ENCODE data around the gene VAC14.

VAC14 gene

DNA sequence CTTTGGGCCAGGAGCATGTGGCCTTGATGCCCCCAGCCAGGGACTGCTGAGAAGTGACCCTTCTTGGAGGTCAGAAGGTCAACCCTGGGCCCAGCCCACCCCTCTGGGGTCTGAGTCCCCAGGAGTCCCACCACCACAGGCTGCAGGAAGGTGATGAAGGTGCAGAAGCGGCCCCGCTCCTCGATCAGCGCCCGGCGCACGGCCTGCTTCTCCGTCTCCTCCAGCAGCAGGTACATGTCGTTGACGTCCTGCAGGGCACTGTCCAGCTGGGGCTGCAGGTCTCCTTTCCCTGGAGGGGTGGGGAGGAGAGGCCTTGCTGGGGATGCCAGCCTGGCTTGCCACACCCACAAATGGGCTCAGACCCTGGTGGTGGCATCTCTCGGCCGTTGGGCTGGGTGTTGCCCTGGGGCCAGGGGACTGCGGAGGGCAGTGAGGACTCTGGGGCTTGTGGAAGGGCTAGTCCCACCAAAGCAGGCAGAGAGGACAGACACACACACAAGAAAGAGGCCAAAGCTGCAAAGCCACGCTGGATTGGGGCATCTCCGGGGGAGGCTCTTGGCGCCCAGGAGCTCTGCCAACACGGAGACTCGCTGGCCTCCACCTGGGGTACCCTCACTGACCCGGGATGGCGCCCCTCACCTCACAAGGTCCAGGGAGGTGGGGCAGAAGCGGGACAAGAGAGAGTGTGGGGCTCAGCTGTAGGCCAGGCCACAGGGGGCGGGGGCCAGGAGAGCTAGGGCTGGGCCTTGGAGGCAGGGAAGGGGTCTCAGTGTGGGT is 122.6 kb downstream of the VAC14 start:
- Histone ChIP-seq H3K27ac (replicated peaks) (no peak overlapping the region), H3K4me3 (replicated peaks; ENCODE audit: insufficient read depth, low read length) (no peak overlapping the region), H3K27me3 (ENCODE audit: insufficient read depth, poor library complexity, severe bottlenecking) (no peaks in the 10 kb centered on the region)
- no peak for DNase-seq (ENCODE audit: low read depth in 1 of 2, low spot score in 1 of 2)
- no peak for TF ChIP-seq GABPA (IDR thresholded peaks at IDR 0.05; ENCODE audit: low read depth)
- TF ChIP-seq, protein P1, sequence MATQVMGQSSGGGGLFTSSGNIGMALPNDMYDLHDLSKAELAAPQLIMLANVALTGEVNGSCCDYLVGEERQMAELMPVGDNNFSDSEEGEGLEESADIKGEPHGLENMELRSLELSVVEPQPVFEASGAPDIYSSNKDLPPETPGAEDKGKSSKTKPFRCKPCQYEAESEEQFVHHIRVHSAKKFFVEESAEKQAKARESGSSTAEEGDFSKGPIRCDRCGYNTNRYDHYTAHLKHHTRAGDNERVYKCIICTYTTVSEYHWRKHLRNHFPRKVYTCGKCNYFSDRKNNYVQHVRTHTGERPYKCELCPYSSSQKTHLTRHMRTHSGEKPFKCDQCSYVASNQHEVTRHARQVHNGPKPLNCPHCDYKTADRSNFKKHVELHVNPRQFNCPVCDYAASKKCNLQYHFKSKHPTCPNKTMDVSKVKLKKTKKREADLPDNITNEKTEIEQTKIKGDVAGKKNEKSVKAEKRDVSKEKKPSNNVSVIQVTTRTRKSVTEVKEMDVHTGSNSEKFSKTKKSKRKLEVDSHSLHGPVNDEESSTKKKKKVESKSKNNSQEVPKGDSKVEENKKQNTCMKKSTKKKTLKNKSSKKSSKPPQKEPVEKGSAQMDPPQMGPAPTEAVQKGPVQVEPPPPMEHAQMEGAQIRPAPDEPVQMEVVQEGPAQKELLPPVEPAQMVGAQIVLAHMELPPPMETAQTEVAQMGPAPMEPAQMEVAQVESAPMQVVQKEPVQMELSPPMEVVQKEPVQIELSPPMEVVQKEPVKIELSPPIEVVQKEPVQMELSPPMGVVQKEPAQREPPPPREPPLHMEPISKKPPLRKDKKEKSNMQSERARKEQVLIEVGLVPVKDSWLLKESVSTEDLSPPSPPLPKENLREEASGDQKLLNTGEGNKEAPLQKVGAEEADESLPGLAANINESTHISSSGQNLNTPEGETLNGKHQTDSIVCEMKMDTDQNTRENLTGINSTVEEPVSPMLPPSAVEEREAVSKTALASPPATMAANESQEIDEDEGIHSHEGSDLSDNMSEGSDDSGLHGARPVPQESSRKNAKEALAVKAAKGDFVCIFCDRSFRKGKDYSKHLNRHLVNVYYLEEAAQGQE (IDR thresholded peaks at IDR 0.05; ENCODE audit: insufficient replicate concordance, low read depth): no peak
- TF ChIP-seq POLR2AphosphoS5 (IDR thresholded peaks at IDR 0.05; ENCODE audit: low read depth): no peak
- TF ChIP-seq SPI1 (IDR thresholded peaks at IDR 0.05; ENCODE audit: borderline replicate concordance, low read depth): no peak
- TF ChIP-seq, protein P2, sequence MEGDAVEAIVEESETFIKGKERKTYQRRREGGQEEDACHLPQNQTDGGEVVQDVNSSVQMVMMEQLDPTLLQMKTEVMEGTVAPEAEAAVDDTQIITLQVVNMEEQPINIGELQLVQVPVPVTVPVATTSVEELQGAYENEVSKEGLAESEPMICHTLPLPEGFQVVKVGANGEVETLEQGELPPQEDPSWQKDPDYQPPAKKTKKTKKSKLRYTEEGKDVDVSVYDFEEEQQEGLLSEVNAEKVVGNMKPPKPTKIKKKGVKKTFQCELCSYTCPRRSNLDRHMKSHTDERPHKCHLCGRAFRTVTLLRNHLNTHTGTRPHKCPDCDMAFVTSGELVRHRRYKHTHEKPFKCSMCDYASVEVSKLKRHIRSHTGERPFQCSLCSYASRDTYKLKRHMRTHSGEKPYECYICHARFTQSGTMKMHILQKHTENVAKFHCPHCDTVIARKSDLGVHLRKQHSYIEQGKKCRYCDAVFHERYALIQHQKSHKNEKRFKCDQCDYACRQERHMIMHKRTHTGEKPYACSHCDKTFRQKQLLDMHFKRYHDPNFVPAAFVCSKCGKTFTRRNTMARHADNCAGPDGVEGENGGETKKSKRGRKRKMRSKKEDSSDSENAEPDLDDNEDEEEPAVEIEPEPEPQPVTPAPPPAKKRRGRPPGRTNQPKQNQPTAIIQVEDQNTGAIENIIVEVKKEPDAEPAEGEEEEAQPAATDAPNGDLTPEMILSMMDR (IDR thresholded peaks at IDR 0.05; ENCODE audit: insufficient read depth, low read length): no peak

DNA sequence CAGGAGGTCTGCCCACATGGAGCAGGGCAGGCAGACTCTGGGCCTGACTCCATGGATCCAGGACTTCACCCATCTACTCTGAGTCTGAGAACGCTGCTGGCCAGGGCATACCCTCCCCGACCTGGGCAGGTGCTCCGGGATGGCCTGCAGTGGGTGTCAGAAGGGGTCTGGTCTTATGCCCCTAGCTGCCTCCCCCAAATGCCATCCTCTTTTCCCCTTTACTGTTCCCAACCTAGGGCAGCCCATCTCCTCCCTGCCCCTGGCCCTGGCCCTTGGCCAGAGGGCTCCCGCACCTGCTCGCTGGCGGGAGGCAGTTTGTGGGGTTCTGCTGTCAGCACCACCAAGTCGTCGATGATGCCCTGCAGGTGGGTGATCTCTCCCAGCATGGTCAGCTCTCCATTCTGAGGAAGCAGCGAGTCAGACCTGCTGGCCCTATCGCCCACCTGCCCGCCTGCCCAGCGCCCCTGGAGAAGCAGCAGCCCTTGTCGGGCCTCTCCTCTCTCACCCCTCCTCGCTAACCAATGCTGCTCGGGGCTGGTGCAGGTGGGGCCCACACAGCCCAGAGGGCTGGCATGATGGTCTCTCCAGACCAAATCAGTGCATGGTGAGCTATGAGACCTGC is 123.3 kb downstream of the VAC14 start:
- no peak for TF ChIP-seq GABPA (IDR thresholded peaks at IDR 0.05; ENCODE audit: low read depth)
- TF ChIP-seq POLR2AphosphoS5 (IDR thresholded peaks at IDR 0.05; ENCODE audit: low read depth): no peak
- TF ChIP-seq, protein P2 (IDR thresholded peaks at IDR 0.05; ENCODE audit: insufficient read depth, low read length): no peak
- no peak for TF ChIP-seq SPI1 (IDR thresholded peaks at IDR 0.05; ENCODE audit: borderline replicate concordance, low read depth)
- TF ChIP-seq, protein P1 (IDR thresholded peaks at IDR 0.05; ENCODE audit: insufficient replicate concordance, low read depth): no peak
- Histone ChIP-seq H3K27ac (replicated peaks) (no peak overlapping the region), H3K27me3 (ENCODE audit: insufficient read depth, poor library complexity, severe bottlenecking) (no peaks in the 10 kb centered on the region), H3K4me3 (replicated peaks; ENCODE audit: insufficient read depth, low read length) (no peak overlapping the region)
- no peak for DNase-seq (ENCODE audit: low read depth in 1 of 2, low spot score in 1 of 2)

DNA sequence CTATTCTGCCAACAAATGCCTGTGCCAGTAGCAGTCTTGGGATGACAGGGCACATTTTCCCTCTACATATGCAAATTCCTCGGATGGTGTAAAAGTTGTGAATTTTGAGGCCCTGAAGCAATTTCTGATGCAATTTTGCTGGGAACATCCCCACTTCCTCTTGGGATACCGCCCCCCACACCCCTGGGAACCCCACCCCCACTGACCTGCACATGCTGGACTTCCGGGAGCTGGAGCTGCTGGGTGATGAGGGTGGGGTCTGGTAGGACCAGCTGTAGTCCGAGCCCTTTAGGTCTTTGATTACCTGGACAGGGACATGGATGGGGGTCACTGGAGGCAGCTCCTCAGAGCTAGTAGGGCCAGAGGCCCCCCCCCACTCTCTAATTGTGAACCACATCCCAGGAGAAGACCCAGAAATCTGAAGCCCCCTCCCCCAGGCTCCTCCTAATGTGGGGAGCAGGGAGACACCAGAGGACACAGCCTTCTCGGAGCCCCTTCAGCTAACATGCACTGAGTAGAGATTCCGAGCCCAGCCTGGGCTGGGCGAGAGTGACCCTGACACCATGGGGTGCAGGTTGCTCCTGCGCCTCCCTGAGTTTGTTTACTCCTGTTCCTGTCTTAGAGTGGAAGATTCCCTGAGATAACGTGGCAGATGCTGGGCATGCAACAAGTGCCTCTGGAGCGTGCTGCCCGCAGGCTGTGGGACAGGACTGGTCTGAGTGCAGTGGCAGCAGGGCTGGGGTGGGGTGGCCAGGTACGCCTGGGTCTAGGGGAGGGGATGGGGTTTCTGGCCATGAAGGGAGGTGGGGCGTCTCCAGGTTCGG is 124.1 kb downstream of the VAC14 start:
- Histone ChIP-seq H3K27ac (replicated peaks) (no peak overlapping the region), H3K27me3 (ENCODE audit: insufficient read depth, poor library complexity, severe bottlenecking) (no peaks in the 10 kb centered on the region), H3K4me3 (replicated peaks; ENCODE audit: insufficient read depth, low read length) (no peak overlapping the region)
- TF ChIP-seq, protein P1 (IDR thresholded peaks at IDR 0.05; ENCODE audit: insufficient replicate concordance, low read depth): no peak
- TF ChIP-seq SPI1 (IDR thresholded peaks at IDR 0.05; ENCODE audit: borderline replicate concordance, low read depth) (no peak), POLR2AphosphoS5 (IDR thresholded peaks at IDR 0.05; ENCODE audit: low read depth) (no peak), GABPA (IDR thresholded peaks at IDR 0.05; ENCODE audit: low read depth) (no peak)
- TF ChIP-seq, protein P2 (IDR thresholded peaks at IDR 0.05; ENCODE audit: insufficient read depth, low read length): no peak
- DNase-seq (ENCODE audit: low read depth in 1 of 2, low spot score in 1 of 2): no peak
